HCT116 (cell line): Measurements from ENCODE around the gene CLPTM1L. TPM values are rescaled to one million over a fixed set of nuclear protein-coding genes. Genes with fewer than 3 reads are reported as not detected.

Experiments
- ATAC-seq: fragments of 200-7000 bp; cut with Tn5 transposase; 2 replicates; pipeline ENCODE4 v1.9.1; 2020; ENCODE audit warnings: mild to moderate bottlenecking, moderate library complexity
- BruUV-seq: library from RNA; stranded (reverse); fragments of 400-500 nt; replicated peaks from 2 replicates; lab custom pipeline; 2021; lab: Mats Ljungman, UMichigan
- CTCF ChIA-PET: fragments of 300-600 bp; sonication (Branson Sonifier 250); formaldehyde crosslinking; loops from one replicate; lab custom pipeline; 2021; ENCODE audit warnings: antibody characterized with exemption; lab: Charles Lee
- POLR2A ChIA-PET: fragments of 300-600, 350-600 bp; sonication (Branson Sonifier 250); formaldehyde crosslinking; loops from one replicate; lab custom pipeline; 2021; ENCODE audit warnings: antibody characterized with exemption; lab: Charles Lee
- RAD21 ChIA-PET, 2 experiments: fragments of 300-600 bp; sonication (Branson Sonifier 250); formaldehyde crosslinking; loops; one replicate each; lab custom pipeline; 2023; ENCODE audit warnings: low total read pairs in 2 of 2; ENCODE audit not compliant: uncharacterized antibody in 2 of 2, unreplicated experiment in 2 of 2, low non-redundant PET in 1 of 2; lab: Charles Lee
- DNase-seq: peaks from one replicate; pipeline ENCODE4 v3.0.0-alpha.2; 2010; ENCODE audit warnings: low read depth, low spot score
- H2AFZ ChIP-seq: fragments of 200-600 bp; shearing (Covaris generic), sonication (generic); 2 replicates; pipeline ENCODE4 v1.6.1; 2017; ENCODE audit warnings: low read depth, mixed run types, mixed read lengths, antibody characterized with exemption, low read length; ENCODE audit not compliant: poor library complexity, severe bottlenecking
- H3K27ac ChIP-seq: 2 replicates; pipeline ENCODE4 v1.5.1; 2012; ENCODE audit warnings: low read depth, low read length
- H3K27me3 ChIP-seq: fragments of 200-600 bp; sonication (generic); 2 replicates; pipeline ENCODE4 v1.6.1; 2016; ENCODE audit warnings: mixed run types, low read length, mixed read lengths; ENCODE audit not compliant: insufficient read depth
- H3K36me3 ChIP-seq, 2 experiments: fragments of 200-500 bp in 1 of 2; fragments of 200-600 bp in 1 of 2; sonication (Bioruptor generic) in 1 of 2; sonication (generic) in 1 of 2; 2 replicates each; pipeline versions ENCODE4 v1.5.1 to v1.6.1; 2014 to 2016; ENCODE audit warnings: low read length in 2 of 2, inconsistent platforms in 1 of 2, mixed read lengths in 1 of 2, mixed run types in 1 of 2; ENCODE audit not compliant: insufficient read depth in 2 of 2, control insufficient read depth in 1 of 2
- H3K4me1 ChIP-seq, 2 experiments: fragments of 200-600 bp in 1 of 2; sonication (generic) in 1 of 2; 2 replicates each; pipeline versions ENCODE4 v1.5.1 to v1.6.1; 2012 to 2017; ENCODE audit warnings: low read length in 2 of 2, inconsistent platforms in 1 of 2, mild to moderate bottlenecking in 1 of 2, mixed read lengths in 1 of 2, mixed run types in 1 of 2, moderate library complexity in 1 of 2; ENCODE audit not compliant: insufficient read depth in 2 of 2, control insufficient read depth in 1 of 2
- H3K4me2 ChIP-seq: fragments of 200-600 bp; sonication (generic); 2 replicates; pipeline ENCODE4 v1.6.1; 2017; ENCODE audit warnings: mixed run types, low read length, mixed read lengths
- H3K4me3 ChIP-seq, 2 experiments: fragments of 200-600 bp in 1 of 2; sonication (generic) in 1 of 2; replicated peaks in 1 of 2; 2 replicates each; pipeline ENCODE4 v1.5.1; 2011 to 2016; ENCODE audit warnings: low read length in 2 of 2, control low read depth in 1 of 2, low read depth in 1 of 2, mild to moderate bottlenecking in 1 of 2, mixed read lengths in 1 of 2, mixed run types in 1 of 2
- H3K79me2 ChIP-seq: fragments of 200-600 bp; sonication (generic); 2 replicates; pipeline ENCODE4 v1.6.1; 2017; ENCODE audit warnings: mild to moderate bottlenecking, mixed run types, low read length, moderate library complexity, mixed read lengths; ENCODE audit not compliant: insufficient read depth
- H3K9ac ChIP-seq: fragments of 200-600 bp; sonication (generic); 2 replicates; pipeline ENCODE4 v1.6.1; 2016; ENCODE audit warnings: low read length, mixed read lengths
- H3K9me2 ChIP-seq: fragments of 200-600 bp; sonication (generic), shearing (Covaris generic); 2 replicates; pipeline ENCODE4 v1.6.1; 2017; ENCODE audit warnings: mixed run types, mild to moderate bottlenecking, moderate library complexity; ENCODE audit not compliant: insufficient read depth
- H3K9me3 ChIP-seq, 2 experiments: fragments of 200-500 bp in 1 of 2; fragments of 200-600 bp in 1 of 2; sonication (Bioruptor generic) in 1 of 2; sonication (generic) in 1 of 2; 2 replicates each; pipeline ENCODE4 v1.6.1; 2014 to 2017; ENCODE audit warnings: low read length in 2 of 2, mixed read lengths in 2 of 2, inconsistent platforms in 1 of 2, low read depth in 1 of 2, mild to moderate bottlenecking in 1 of 2, mixed run types in 1 of 2, moderate library complexity in 1 of 2; ENCODE audit not compliant: control insufficient read depth in 1 of 2, insufficient read depth in 1 of 2
- H4K20me1 ChIP-seq: fragments of 200-600 bp; sonication (generic), shearing (Covaris generic); 2 replicates; pipeline ENCODE4 v1.6.1; 2017; ENCODE audit warnings: mixed run types, mild to moderate bottlenecking, moderate library complexity; ENCODE audit not compliant: insufficient read depth
- CBX3 ChIP-seq: IDR thresholded peaks from 2 replicates; pipeline ENCODE4 v1.6.1; 2012; ENCODE audit warnings: low read depth
- ELF1 ChIP-seq: IDR thresholded peaks from 2 replicates; pipeline ENCODE4 v1.6.1; 2012; ENCODE audit warnings: low read depth, borderline replicate concordance
- EZH2 ChIP-seq: fragments of 200-600 bp; sonication (generic); IDR thresholded peaks from 2 replicates; pipeline ENCODE4 v1.6.1; 2017; ENCODE audit warnings: antibody characterized with exemption, mixed run types
- EZH2phosphoT487 ChIP-seq: fragments of 200-600 bp; IDR thresholded peaks from 2 replicates; pipeline ENCODE4 v1.6.1; 2018; ENCODE audit warnings: antibody characterized with exemption, borderline replicate concordance
- RAD21 ChIP-seq: IDR thresholded peaks from 2 replicates; pipeline ENCODE4 v1.6.1; 2012; ENCODE audit warnings: low read depth, mild to moderate bottlenecking
- REST ChIP-seq: IDR thresholded peaks from 2 replicates; pipeline ENCODE4 v1.6.1; 2012; ENCODE audit warnings: low read depth
- SIN3A ChIP-seq: IDR thresholded peaks from 2 replicates; pipeline ENCODE4 v1.6.1; 2012; ENCODE audit warnings: low read depth
- TCF7L2 ChIP-seq: IDR thresholded peaks from 2 replicates; pipeline ENCODE4 v1.7.0; 2011; ENCODE audit warnings: borderline replicate concordance, inconsistent platforms; ENCODE audit not compliant: insufficient read depth, insufficient read length; ENCODE audit errors: extremely low read depth
- ZNF274 ChIP-seq: fragments of 200-500 bp; sonication (Bioruptor generic); IDR thresholded peaks from 2 replicates; pipeline ENCODE4 v1.6.1; 2014; ENCODE audit warnings: mild to moderate bottlenecking, low read depth, low read length, inconsistent platforms
- intact Hi-C: fragments of 100-400 bp; cut with micrococcal nuclease; formaldehyde crosslinking; loops from 2 replicates; pipeline ENCODE4 v1.10.0; 2022
- total RNA-seq: library from RNA; stranded (reverse); gene quantifications from one replicate; pipeline ENCODE4 v1.2.1, GENCODE V29; 2021; ENCODE audit not compliant: unreplicated experiment
- TF ChIP-seq, protein P1 (sequence below): IDR thresholded peaks from 2 replicates; pipeline ENCODE4 v1.6.1; 2012
- TF ChIP-seq, protein P2 (sequence below): IDR thresholded peaks from 2 replicates; pipeline ENCODE4 v1.6.1; 2011; ENCODE audit warnings: mild to moderate bottlenecking, low read length, moderate library complexity; ENCODE audit not compliant: insufficient replicate concordance; ENCODE audit errors: extremely low read depth

CLPTM1L gene
- total RNA-seq, 1 experiment from 2014 or later, result 98.4 TPM

- intact Hi-C loops, result no loop called here
- Histone ChIP-seq H3K27me3 (peaks cover 21% of the 10 kb centered on the region; the same call in 1 of the 2 replicates), H3K36me3 (no peaks in the 10 kb centered on the region), H3K79me2 (no peaks in the 10 kb centered on the region), H3K9ac (peak overlapping the region; percentile 50), H3K27ac (peak overlapping the region; percentile 40; the same call in 1 of the 2 replicates), H3K4me1 (peaks cover 9 to 16% of the 10 kb centered on the region in 2 experiments; a peak in 3 of 4 replicates), H3K4me2 (peak overlapping the region; percentile 98), H2AFZ (peak overlapping the region; percentile 84), H4K20me1 (no peaks in the 10 kb centered on the region), H3K9me2 (no peaks in the 10 kb centered on the region), H3K4me3 (peak overlapping the region; percentile 45 to 64), H3K9me3 (no peaks in the 10 kb centered on the region)
- ChIA-PET RAD21 (no interaction called here), POLR2A (interaction anchor here (1.6 kb wide), 1 partner anchor 9 kb away, joined by 3 read pairs; no protein-coding TSS in a partner anchor), CTCF (no interaction called here)
- no peak for DNase-seq
- ATAC-seq, result peak; percentile 44
- TF ChIP-seq, protein P1, sequence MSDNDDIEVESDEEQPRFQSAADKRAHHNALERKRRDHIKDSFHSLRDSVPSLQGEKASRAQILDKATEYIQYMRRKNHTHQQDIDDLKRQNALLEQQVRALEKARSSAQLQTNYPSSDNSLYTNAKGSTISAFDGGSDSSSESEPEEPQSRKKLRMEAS, result no peak
- no peak for TF ChIP-seq EZH2phosphoT487
- TF ChIP-seq ELF1, result no peak
- no peak for TF ChIP-seq REST
- no peak for TF ChIP-seq SIN3A
- TF ChIP-seq TCF7L2, result no peak
- TF ChIP-seq, protein P2, sequence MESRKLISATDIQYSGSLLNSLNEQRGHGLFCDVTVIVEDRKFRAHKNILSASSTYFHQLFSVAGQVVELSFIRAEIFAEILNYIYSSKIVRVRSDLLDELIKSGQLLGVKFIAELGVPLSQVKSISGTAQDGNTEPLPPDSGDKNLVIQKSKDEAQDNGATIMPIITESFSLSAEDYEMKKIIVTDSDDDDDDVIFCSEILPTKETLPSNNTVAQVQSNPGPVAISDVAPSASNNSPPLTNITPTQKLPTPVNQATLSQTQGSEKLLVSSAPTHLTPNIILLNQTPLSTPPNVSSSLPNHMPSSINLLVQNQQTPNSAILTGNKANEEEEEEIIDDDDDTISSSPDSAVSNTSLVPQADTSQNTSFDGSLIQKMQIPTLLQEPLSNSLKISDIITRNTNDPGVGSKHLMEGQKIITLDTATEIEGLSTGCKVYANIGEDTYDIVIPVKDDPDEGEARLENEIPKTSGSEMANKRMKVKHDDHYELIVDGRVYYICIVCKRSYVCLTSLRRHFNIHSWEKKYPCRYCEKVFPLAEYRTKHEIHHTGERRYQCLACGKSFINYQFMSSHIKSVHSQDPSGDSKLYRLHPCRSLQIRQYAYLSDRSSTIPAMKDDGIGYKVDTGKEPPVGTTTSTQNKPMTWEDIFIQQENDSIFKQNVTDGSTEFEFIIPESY, result no peak
- no peak for TF ChIP-seq ZNF274
- TF ChIP-seq EZH2, result no peak
- no peak for TF ChIP-seq CBX3
- no peak for TF ChIP-seq RAD21
- BruUV-seq, result no TSS peak
Observed at GRCh38 chr5:1386274-1386717, 41.4 kb upstream of the CLPTM1L start.
